IMR-90 (cell line): ENCODE measurements around the gene FLVCR1. TPM values are rescaled to one million over a fixed set of nuclear protein-coding genes. Genes with fewer than 3 reads are reported as not detected.

Experiments used
- ATAC-seq: fragments of 200-7000 bp; cut with Tn5 transposase; 2 replicates; pipeline ENCODE4 v1.9.1; 2020; ENCODE audit warnings: low read depth, mild to moderate bottlenecking, moderate library complexity
- BruUV-seq: library from RNA; stranded (reverse); fragments of 400-500 nt; replicated peaks from 2 replicates; lab custom pipeline; 2021; lab: Mats Ljungman, UMichigan
- CTCF ChIA-PET: fragments of 300-600 bp; formaldehyde crosslinking; extraction: SDS; loops from one replicate; lab custom pipeline; 2021; ENCODE audit warnings: antibody characterized with exemption; lab: Yijun Ruan, JAX
- POLR2A ChIA-PET: fragments of 300-600 bp; sonication (Branson Sonifier 250); formaldehyde crosslinking; loops from one replicate; lab custom pipeline; 2022; ENCODE audit warnings: antibody characterized with exemption; ENCODE audit not compliant: unreplicated experiment; lab: Charles Lee
- DNase-seq: peaks from one replicate; pipeline ENCODE4 v3.0.0; 2013
- H2AFZ ChIP-seq: replicated peaks from 2 replicates; pipeline ENCODE3; 2013; ENCODE audit warnings: low read length, mild to moderate bottlenecking; ENCODE audit not compliant: poor library complexity
- H2AK5ac ChIP-seq: 2 replicates; pipeline ENCODE4 v1.6.1; 2013; ENCODE audit warnings: low read depth, low read length, inconsistent platforms
- H2AK9ac ChIP-seq: replicated peaks from 2 replicates; pipeline ENCODE3; 2013; ENCODE audit warnings: mild to moderate bottlenecking, low read depth, low read length, moderate library complexity; ENCODE audit not compliant: poor library complexity
- H2BK120ac ChIP-seq: 2 replicates; pipeline ENCODE4 v1.6.1; 2013; ENCODE audit warnings: low read depth, low read length, inconsistent platforms
- H2BK15ac ChIP-seq: 3 replicates; pipeline ENCODE4 v1.6.1; 2013; ENCODE audit warnings: low read depth, low read length, inconsistent platforms
- H2BK20ac ChIP-seq: 2 replicates; pipeline ENCODE4 v1.6.1; 2013; ENCODE audit warnings: low read depth, mild to moderate bottlenecking, inconsistent platforms, low read length, moderate library complexity
- H2BK5ac ChIP-seq: 2 replicates; pipeline ENCODE4 v1.6.1; 2013; ENCODE audit warnings: mild to moderate bottlenecking, low read depth, low read length, inconsistent platforms; ENCODE audit not compliant: poor library complexity, severe bottlenecking
- H3K14ac ChIP-seq: replicated peaks from 2 replicates; pipeline ENCODE4 v1.6.1; 2013; ENCODE audit warnings: low read depth, low read length, inconsistent platforms
- H3K18ac ChIP-seq: 2 replicates; pipeline ENCODE4 v1.6.1; 2013; ENCODE audit warnings: low read depth, low read length, control low read depth
- H3K23ac ChIP-seq: 2 replicates; pipeline ENCODE4 v1.6.1; 2013; ENCODE audit warnings: low read depth, low read length, inconsistent platforms
- H3K27ac ChIP-seq: 2 replicates; pipeline ENCODE4 v1.5.1; 2013; ENCODE audit warnings: mild to moderate bottlenecking, control low read depth, low read length; ENCODE audit not compliant: insufficient read depth
- H3K27me3 ChIP-seq: 2 replicates; pipeline ENCODE4 v1.6.1; 2013; ENCODE audit warnings: low read length; ENCODE audit not compliant: control insufficient read depth, insufficient read depth
- H3K36me3 ChIP-seq: 2 replicates; pipeline ENCODE4 v1.6.1; 2013; ENCODE audit warnings: low read length, mixed read lengths; ENCODE audit not compliant: control insufficient read depth, insufficient read depth
- H3K4ac ChIP-seq: 2 replicates; pipeline ENCODE4 v1.6.1; 2013; ENCODE audit warnings: low read depth, low read length, inconsistent platforms
- H3K4me1 ChIP-seq: 2 replicates; pipeline ENCODE4 v1.6.1; 2013; ENCODE audit warnings: low read length, mixed read lengths; ENCODE audit not compliant: control insufficient read depth, insufficient read depth
- H3K4me2 ChIP-seq: 2 replicates; pipeline ENCODE4 v1.6.1; 2013; ENCODE audit warnings: low read depth, mild to moderate bottlenecking, control low read depth, low read length, moderate library complexity
- H3K4me3 ChIP-seq: 2 replicates; pipeline ENCODE4 v1.5.1; 2013; ENCODE audit warnings: low read depth, mild to moderate bottlenecking, control low read depth, low read length, moderate library complexity; ENCODE audit not compliant: insufficient read depth
- H3K56ac ChIP-seq: 2 replicates; pipeline ENCODE4 v1.6.1; 2013; ENCODE audit warnings: low read length, inconsistent platforms; ENCODE audit not compliant: insufficient read depth; ENCODE audit errors: extremely low read depth
- H3K79me1 ChIP-seq, 2 experiments: 2 replicates each; pipeline ENCODE4 v1.6.1; 2013; ENCODE audit warnings: low read length in 2 of 2, inconsistent platforms in 1 of 2, low read depth in 1 of 2
- H3K9ac ChIP-seq: 2 replicates; pipeline ENCODE4 v1.6.1; 2013; ENCODE audit warnings: low read depth, low read length, control low read depth
- H3K9me1 ChIP-seq: 2 replicates; pipeline ENCODE4 v1.6.1; 2013; ENCODE audit warnings: low read length, inconsistent platforms; ENCODE audit not compliant: insufficient read depth
- H3K9me3 ChIP-seq: 2 replicates; pipeline ENCODE4 v1.6.1; 2013; ENCODE audit warnings: low read length; ENCODE audit not compliant: control insufficient read depth, insufficient read depth
- H4K20me1 ChIP-seq: 2 replicates; pipeline ENCODE4 v1.6.1; 2013; ENCODE audit warnings: low read length, inconsistent platforms; ENCODE audit not compliant: insufficient read depth
- H4K5ac ChIP-seq: 2 replicates; pipeline ENCODE4 v1.6.1; 2013; ENCODE audit warnings: mild to moderate bottlenecking, low read depth, low read length, control low read depth
- H4K8ac ChIP-seq, 2 experiments: 2 replicates each; pipeline ENCODE4 v1.6.1; 2013; ENCODE audit warnings: low read depth in 2 of 2, low read length in 2 of 2, control low read depth in 1 of 2, inconsistent platforms in 1 of 2
- H4K91ac ChIP-seq: 2 replicates; pipeline ENCODE4 v1.6.1; 2013; ENCODE audit warnings: low read depth, low read length, inconsistent platforms; ENCODE audit not compliant: insufficient read depth
- CHD1 ChIP-seq: IDR thresholded peaks from 2 replicates; pipeline ENCODE4 v1.6.1; 2012; ENCODE audit warnings: low read depth, low read length, improper control_type of control experiment
- MAFK ChIP-seq: IDR thresholded peaks from 2 replicates; pipeline ENCODE4 v1.6.1; 2012; ENCODE audit warnings: low read depth, low read length, improper control_type of control experiment
- RCOR1 ChIP-seq: IDR thresholded peaks from 2 replicates; pipeline ENCODE4 v1.6.1; 2012; ENCODE audit warnings: mild to moderate bottlenecking, low read length, improper control_type of control experiment; ENCODE audit not compliant: insufficient replicate concordance
- SMC3 ChIP-seq: fragments of 150-350 bp; IDR thresholded peaks from 2 replicates; pipeline ENCODE4 v1.6.1; 2016; ENCODE audit warnings: low read depth, mild to moderate bottlenecking, antibody characterized with exemption, low read length, moderate library complexity
- WGBS, 2 experiments: methylation state at CpG; one replicate each; pipeline versions ENCODE4 v1.1.5 to v1.1.7; 2013; ENCODE audit warnings: missing lambda C conversion rate in 2 of 2; ENCODE audit not compliant: insufficient read length in 1 of 2; ENCODE audit errors: extremely low coverage in 2 of 2; 5-methylcytosine and 5-hydroxymethylcytosine counted together
- dilution Hi-C: fragments of 300-500 bp; cut with HindIII; formaldehyde crosslinking; loops from one replicate; pipeline ENCODE4 v1.14.3; 2018; ENCODE audit warnings: low sequenced_read_pairs; ENCODE audit not compliant: unreplicated experiment
- in situ Hi-C: fragments of 300-500 bp; cut with MboI; formaldehyde crosslinking; loops from 3 replicates; pipeline ENCODE4 v1.14.3; 2019; ENCODE audit warnings: low sequenced_read_pairs, inconsistent platforms, mixed read lengths
- intact Hi-C: fragments of 100-400 bp; cut with micrococcal nuclease; formaldehyde crosslinking; loops from 2 replicates; pipeline ENCODE4 v1.10.0; 2022
- polyA plus RNA-seq, 3 experiments: library from polyadenylated mRNA; depleted of rRNA; stranded (reverse); fragments of >200 nt; gene quantifications; 2 replicates each; pipeline ENCODE4 v1.2.3, GENCODE V29; 2012; ENCODE audit warnings: low replicate concordance in 1 of 3
- total RNA-seq: library from RNA; depleted of rRNA; stranded (reverse); fragments of >200 nt; gene quantifications from 2 replicates; pipeline ENCODE4 v1.2.3, GENCODE V29; 2012

The FLVCR1 gene
- total and polyA plus RNA-seq, 2 of the 4 experiments (the other 2 are of a cell fraction): 2.4 to 3.9 TPM

- BruUV-seq: no TSS peak
- H2BK20ac ChIP-seq: no peak overlapping the region
These were observed 37.1 kb upstream of the FLVCR1 start for GRCh38 chr1:212820969-212821368.

More at GRCh38 chr1:212820969-212821368, 37.1 kb upstream of the FLVCR1 start:
- Histone ChIP-seq H2BK120ac (no peak overlapping the region), H2AK5ac (no peak overlapping the region), H3K4me2 (no peak overlapping the region), H3K4ac (no peak overlapping the region), H3K36me3 (no peaks in the 10 kb centered on the region), H3K27me3 (no peaks in the 10 kb centered on the region), H4K20me1 (no peaks in the 10 kb centered on the region), H3K9me1 (no peaks in the 10 kb centered on the region), H4K8ac (no peak overlapping the region), H2BK15ac (no peak overlapping the region), H3K23ac (no peak overlapping the region), H3K9me3 (peaks cover 16% of the 10 kb centered on the region), H3K27ac (no peak overlapping the region), H3K56ac (no peak overlapping the region), H3K9ac (no peak overlapping the region), H3K79me1 (no peaks in the 10 kb centered on the region), H4K5ac (no peak overlapping the region), H3K4me3 (no peak overlapping the region), H3K4me1 (no peaks in the 10 kb centered on the region), H2AK9ac (no peak overlapping the region), H3K14ac (no peak overlapping the region), H3K18ac (no peak overlapping the region), H4K91ac (no peak overlapping the region), H2BK5ac (no peak overlapping the region), H2AFZ (no peak overlapping the region)
- POLR2A ChIA-PET: no interaction called here
- CTCF ChIA-PET: no interaction called here
- no CpG with 5 or more reads among the region's 2 CpGs for WGBS, 2 experiments
- dilution Hi-C loops: no loop called here
- DNase-seq: no peak
- in situ Hi-C loops: no loop called here
- TF ChIP-seq SMC3 (no peak), RCOR1 (no peak), MAFK (peak; percentile 75), CHD1 (no peak)
- no peak for ATAC-seq
- intact Hi-C loops: loop anchor here (5.0 kb wide), 1 partner anchor 36 kb away; the partner anchor contains the start of gene FLVCR1
